GM18868 (cell line): ENCODE results near the gene DUSP3.
"Not testable (repeated sequence)": the region's sequence is repeated elsewhere in the genome, so short reads cannot be mapped to it uniquely, and the experiment has no call there.

Experiments used
- ATAC-seq: cut with Tn5 transposase; IDR thresholded peaks from one replicate; pipeline ENCODE4 v1.9.1; 2021; ENCODE audit warnings: mild to moderate bottlenecking, moderate library complexity; ENCODE audit not compliant: unreplicated experiment

Gene DUSP3

DNA sequence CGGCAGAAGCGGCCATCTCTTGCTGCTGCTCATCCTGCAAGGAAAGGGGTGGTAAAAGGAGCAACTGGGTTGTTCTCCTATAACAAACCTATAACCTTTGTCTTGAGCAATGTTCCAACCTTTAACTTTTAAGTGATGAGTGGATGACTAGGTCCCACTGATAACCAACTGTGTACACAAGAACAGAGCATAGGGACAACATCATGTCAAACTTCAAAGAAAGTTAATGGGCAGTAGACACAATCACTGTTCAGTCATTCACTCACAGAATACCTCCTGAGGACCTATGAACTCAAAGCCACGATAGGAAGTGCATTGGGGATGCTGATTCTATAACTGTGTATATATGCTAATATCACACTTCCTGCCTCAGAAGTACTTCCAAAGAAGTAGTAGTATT lies 23.1 kb upstream of the DUSP3 start:
- no peak for ATAC-seq

DNA sequence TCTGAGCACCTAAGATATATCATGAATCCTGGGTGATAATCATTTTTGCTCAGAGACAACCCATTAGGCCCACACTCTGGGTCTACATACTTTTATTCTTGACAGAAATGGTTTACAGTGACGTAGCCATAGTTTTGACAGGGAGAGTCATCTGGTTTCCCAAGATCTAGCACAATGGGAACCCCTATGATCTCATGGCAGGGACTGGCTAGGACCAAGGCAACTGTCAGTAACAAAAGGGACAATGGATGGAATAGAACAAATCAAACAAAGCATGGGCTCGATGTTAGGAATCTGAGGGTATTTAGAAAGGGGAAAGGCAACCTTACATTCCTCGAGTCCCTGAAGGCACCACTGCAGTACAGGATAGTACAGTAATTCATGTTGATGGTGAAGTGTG lies 22.0 kb upstream of the DUSP3 start:
- no peak for ATAC-seq

DNA sequence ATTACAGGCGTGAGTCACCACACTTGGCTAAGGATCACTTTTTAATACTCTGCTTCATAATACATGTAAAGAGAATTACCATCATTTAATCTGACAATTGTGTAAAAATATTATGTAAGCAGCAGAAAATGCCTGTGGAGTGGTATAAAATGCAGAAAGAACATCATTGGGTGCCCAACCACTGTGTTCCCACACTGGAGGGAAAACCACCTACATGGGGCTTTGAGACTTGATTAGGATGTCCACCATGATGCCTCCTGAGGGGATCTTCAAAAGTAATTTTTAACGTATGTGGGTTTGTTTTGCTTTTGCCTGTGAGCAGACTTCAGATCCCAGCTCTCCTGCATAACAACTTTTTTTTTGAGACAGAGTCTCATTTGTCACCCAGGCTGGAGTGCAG lies 20.3 kb upstream of the DUSP3 start:
- no peak for ATAC-seq

DNA sequence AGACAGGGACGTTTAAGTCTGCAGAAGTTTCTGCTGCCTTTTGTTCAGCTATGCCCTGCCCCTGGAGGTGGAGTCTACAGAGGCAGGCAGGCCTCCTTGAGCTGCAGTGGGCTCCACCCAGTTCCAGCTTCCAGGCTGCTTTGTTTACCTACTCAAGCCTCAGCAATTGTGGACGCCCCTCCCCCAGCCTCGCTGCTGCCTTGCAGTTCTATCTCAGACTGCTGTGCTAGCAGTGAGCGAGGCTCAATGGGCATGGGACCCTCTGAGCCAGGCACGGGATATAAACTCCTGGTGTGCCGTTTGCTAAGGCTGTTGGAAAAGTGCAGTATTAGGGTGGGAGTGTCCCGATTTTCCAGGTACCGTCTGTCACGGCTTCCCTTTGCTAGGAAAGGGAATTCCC lies 19.2 kb upstream of the DUSP3 start:
- not testable (repeated sequence) for ATAC-seq

DNA sequence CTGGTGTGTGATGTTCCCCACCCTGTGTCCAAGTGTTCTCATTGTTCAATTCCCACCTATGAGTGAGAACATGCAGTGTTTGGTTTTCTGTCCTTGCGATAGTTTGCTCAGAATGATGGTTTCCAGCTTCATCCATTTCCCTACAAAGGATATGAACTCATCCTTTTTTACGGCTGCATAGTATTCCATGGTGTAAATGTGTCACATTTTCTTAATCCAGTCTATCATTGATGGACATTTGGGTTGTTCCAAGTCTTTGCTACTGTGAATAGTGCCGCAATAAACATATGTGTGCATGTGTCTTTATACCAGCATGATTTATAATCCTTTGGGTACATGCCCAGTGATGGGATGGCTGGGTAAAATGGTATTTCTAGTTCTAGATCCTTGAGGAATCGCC lies 13.9 kb upstream of the DUSP3 start:
- ATAC-seq: not testable (repeated sequence)

DNA sequence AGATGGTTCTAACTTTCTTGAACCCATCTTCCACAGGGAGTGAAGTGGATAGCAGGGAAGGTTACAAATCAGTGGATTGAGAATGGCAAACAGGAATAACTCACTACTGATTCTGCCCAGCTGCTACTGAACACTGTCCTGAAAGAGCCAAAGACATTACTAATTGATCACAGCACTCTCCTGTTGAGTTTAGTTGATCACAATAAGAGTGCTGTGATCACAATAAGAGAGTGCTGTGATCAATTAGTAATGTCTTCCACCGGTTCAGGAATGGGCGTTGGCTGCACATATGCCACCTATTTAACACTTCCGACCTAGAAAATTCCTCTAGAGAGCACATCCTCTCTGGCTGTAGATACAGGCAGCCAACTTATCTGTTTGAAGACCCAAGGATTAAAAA lies 12.8 kb upstream of the DUSP3 start:
- no peak for ATAC-seq

DNA sequence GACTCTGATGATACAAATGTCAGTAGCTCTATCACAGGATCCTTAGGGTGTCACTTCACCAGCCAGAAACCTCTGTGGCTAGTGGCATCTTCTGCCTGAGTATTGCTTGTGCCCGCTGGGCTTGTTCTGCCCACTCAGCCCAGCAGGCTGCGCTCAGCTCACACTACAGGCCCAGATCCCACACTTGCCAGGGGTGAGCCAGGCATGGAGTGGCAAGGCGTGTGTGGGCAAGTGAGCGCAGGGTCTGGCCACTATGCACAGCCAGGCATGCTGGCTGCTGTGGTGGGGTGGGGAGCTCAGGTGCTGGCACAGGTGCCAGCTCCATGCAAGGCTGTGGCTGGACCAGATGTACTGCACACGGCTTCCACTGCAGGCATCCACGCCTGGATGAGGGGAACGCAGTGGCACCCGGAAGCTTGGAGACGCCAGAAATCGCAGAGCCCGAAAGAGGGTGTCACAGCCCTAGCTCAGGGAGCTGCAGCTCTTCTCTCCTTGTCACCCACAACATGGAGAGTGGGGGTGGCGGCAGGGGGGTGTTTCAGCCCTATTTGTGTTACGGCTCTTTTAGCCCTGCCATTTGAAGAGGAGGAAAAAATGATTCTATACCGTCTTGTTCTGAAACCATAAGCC lies 11.6 kb upstream of the DUSP3 start:
- ATAC-seq: no peak

DNA sequence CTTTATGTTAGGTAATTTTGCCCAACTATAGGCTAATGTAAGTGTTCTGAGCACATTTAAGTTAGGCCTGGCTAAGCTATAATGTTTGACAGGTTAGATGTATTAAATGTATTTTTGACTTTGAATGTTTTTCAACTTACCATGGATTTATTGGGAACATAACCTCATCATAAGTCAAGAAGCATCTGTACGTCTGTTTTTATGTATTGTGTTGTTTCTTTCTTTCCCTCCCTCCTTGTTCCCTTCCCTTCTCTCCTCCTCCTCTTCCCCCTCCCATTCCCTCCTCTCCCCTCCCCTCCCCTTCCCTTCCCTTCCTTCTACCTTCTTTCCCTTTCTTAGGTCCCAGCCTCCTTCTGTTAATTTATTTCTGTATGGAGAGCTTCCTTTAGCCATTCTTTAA lies 10.7 kb upstream of the DUSP3 start:
- ATAC-seq: no peak

DNA sequence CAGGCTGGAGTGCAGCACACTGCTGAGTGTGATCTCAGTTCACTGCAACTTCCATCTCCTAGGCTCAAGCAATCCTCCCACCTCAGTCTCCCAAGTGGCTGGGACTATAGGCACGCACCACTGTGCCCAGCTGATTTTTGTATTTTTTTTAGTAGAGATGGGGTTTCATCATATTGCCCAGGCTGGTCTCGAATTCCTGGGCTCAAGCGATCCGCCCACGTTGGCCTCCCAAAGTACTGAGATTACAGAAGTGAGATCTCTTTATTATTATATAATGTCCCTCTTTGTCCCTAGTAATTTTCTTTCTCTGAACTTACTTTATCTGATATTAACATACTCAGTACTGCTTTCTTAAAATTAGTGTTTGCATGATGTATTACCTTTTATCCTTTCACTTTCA lies 9.8 kb upstream of the DUSP3 start:
- ATAC-seq: no peak

DNA sequence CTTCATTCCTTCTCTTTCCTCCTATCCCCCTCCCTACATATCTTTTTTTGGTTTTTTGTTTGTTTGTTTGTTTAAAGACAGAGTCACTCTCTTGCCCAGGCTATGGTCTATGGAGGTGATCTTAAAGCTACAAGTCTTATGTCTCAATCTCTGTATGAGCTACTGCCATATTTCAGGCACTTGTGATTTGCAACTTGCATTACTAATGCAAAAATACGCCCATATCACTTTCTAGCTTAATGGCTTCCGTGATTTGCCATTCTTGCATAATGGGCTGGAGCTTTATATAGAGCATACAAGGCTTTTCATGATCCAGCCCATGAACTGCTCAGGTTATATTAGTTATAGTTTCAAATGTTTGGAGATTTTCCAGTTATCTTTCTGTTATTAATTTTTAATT lies 9.0 kb upstream of the DUSP3 start:
- ATAC-seq: no peak

DNA sequence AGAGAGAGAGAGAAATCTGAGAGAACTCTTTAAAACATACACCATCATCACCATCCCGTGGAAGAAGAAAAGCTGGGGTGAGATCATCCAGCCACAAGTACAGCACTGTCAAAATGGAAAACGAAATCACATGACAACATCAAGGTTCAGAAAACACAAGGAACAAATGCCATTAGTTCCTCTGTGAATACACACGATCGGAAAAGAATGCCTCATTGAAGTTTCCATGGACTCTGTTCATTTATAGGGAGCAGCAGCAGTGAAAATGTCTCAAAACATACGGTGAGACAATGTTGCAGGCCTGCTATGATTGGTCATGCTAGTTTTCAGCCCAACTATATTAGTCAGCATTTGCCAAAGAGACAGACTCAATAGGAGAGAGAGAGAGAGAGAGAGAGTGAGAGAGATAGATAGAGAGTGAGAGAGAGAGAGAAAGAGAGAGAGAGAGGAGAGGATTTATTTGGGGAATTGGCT lies 5.9 kb upstream of the DUSP3 start:
- no peak for ATAC-seq

DNA sequence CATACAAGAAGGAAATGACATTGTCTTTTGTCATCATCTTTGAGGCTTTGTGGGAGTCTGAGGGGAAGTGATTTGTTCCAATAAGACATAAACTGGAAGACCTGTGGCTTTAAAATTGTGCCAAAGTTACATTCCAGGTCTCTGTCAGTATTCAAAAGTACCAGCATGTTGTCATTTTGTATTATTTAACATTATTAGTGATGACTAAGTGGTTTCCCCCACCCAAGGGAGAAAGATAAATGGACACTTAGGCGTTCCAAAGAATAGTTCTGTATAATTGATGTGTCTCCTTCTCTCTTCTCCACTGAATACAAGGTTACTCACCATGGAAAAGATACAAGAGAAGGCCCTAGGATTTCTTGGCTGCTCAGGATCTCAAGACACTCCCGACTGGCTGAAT lies 5.3 kb upstream of the DUSP3 start:
- ATAC-seq: no peak

DNA sequence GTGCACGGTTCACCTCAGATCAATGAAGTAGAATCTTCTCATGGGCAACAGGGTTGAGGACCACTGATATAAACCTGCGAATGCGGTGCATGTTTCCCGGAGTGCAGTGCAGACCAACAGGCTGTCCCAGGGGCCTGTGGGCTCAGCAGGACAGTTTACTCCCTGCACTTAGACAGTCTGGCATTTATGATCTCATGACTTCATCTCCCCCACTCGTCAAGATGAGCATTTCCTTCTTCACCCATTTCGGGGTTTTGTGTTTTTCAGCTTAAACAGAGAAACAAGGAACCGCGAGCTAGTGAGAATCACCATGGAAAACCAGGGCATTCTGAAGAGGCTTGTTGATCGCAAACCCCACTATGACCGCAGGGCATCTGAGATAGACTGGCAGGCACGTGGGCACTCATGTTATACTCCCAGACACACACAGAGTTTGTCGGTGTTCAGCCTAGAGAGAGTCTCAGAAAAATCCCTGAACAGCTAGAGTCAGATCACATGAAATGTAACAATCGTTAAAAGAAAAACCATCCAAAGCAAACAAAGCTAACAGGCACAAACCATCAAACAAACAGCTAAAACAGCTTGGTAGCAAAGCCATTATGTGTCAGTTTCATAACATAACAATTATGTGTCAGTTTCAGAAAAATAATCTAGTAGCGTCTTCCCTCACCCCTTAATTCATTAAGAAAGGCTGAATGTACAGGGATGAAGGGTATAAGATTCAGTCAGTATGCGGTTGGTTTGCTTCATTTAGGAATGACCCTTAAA lies 4.3 kb upstream of the DUSP3 start:
- ATAC-seq: no peak

DNA sequence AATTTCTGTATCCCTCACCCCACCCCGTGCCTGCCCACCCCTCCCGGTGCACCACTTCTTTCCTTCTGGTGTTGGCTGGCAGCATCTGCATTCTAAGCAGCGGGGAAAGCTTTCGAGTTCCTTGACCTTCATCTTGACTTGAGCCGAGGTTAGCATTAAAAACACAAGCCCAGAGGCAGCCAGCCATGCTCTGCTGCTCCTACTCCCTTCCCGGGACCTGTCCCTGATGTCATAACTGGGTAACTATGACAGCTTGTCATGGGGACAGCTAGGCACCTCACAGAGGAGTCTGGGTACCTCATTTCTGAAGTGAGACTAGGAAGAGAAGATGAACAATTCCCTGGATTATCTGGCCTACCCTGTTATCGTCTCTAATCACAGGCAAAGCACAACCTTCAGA lies 1.4 kb upstream of the DUSP3 start, which contains the start of gene CFAP97D1:
TSS of gene CFAP97D1 (plus strand) at position 301 of the 400 bp plus-strand sequence. CDS start at position 329, 28 bp downstream.
- no peak for ATAC-seq

DNA sequence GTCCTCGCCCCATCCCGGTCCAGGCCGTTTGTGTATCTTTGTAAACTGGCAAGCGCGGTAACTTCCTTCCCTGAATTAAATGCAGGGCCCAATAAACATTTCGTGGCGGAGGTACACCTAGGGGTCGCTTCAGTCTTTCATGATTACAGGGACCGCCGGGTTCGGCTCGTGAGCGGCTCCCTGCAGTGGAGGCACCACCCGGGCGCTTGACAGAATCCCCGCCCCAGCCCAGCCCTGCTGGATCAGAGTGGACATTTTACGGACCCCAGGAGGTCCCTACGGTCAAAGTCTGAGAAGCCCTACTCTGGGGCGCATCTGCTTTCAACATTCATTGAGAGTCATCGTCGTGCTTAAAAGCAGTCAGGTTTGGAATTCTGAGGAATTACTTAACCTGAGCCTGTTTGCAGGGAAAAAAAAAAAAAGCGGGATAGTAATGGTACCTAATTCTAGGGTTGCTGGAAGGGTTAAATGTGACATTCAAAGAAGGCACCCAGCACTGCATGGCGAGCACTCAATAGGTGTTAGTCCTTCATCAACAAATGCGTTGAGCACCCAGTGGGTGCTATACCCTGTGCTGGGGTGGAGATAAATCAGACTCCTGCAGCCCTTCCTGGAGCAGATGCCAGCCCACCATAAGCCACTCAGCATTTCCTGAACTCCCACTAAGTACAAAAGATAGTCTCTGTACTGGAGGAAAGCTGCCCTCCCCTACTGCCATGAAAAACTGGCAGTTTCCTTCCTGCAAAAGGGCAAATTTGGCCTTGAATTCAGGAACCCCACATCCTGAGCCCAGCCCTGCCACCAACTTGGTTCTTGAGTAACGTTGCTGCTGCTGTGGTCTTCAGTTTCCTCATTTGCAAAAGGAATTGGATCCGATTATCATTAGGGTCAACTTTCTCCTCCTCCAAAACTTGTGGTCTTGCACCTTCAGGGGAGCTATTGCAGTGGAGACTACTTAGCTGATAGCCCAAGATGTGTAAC lies 658 bp upstream of the DUSP3 start:
- ATAC-seq: no peak

DNA sequence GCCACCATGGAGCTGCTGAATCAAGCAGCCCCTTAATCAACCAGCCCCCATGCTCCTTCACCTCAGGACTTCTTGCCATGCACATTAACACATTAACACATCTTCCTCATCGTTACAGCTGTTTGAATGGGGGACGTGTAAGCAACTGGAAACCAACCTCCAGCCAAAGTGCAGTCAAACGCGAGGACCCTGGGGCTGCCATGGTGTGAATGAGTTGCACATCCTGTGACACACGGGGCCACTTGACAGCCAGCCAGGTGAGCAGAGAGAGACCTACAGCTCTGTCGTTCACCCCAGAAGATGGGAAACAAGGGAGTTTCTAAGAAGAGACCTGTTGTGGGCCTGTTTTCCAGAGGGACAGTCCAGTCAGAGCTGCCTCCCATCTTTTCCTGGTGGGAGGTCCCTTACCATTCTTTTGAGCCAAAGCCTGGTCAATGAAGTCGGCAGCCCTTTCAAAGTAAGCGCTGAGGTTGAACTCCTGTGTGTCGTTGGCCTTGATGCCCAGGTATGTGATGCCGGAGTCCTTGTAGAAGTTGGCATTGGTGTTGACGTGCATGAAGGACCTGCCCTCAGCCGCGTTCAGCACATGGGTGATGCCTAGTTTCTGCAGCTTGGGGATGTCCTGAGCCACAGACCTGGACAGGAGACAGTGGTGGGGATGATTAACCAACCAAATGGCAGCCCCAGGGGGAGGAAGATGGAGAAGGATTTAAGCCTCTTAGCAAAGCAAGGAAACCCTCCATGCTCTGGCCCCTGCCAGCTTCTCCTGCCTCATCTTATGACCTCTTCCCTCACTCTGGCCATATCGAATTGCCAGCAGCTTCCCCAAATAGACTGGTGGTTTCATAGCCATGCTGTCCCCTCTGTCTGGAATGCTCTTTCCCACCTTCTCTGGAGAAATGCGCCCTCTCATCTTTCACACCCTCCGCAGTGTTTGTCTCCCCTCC lies 4.2 kb downstream of the DUSP3 start:
- no peak for ATAC-seq

DNA sequence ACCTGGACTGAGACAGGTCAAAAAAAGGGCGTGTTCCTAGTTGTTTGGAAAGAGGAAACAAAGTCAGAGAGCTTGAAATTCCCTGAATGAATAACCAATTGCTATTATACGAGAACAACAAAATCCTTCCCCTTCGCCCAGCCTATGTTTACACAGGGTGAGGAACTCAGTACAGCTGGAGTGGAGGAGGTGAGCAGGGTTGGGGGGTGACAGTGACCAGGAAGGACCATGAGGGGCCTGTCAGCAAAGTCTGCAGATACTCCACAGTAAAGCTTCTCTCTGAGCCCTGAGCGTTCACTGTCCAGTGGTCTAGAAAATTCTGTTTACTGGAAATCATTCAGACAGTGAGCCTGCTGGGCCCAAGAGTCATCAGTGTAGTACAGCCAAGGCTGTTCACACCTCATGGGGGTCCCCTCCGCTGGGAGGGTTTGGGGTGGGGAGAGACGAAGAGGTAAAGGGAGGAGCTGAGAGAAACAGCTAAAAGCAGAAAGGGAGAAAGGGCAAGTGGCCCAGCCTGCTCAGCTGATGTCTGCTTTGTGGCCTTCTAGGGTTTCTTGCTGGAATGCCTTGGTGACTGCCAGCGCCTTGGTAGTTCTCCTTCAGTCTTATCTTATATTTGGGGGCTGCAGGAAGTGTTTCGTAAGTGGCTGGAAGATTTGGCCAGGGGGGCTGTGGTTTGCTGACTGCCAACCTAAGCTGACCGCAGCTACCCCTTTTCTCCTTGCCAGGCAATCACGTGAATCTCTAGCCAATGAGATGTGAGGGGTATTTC lies 5.7 kb downstream of the DUSP3 start:
- no peak for ATAC-seq

DNA sequence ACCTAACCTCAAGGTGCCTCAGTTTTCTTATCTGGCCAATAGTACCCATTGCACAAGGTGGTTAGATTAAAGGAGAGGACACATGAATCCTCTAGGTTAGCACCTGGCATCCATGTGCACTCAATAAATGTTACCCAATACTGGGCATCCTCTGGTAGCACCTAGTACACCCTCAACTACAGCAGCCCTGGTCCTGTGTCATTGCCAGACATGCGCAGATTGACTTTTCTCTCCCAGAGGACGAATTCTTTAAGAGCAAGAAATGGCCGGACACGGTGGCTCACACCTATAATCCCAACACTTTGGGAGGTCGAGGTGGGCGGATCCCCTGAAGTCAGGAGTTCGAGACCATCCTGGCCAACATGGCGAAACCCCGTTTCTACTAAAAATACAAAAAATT lies 7.3 kb downstream of the DUSP3 start:
- ATAC-seq: no peak

DNA sequence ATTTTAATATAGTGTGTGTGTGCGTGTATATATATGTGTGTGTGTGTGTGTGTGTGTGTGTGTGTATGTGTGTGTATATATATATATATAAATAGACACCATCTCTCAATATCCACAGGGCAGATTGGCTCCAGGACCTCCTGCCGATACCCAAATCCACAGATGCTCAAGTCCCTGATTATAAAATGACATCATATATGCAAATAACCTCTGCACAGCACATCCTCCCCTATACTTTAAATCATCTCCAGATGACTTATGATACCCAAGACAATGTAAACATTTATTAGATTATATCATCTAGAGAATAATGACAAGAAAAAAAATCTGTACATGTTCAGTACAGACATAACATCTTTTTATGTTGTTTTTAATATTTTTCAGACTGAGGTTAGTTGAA lies 7.8 kb downstream of the DUSP3 start:
- ATAC-seq: no peak

DNA sequence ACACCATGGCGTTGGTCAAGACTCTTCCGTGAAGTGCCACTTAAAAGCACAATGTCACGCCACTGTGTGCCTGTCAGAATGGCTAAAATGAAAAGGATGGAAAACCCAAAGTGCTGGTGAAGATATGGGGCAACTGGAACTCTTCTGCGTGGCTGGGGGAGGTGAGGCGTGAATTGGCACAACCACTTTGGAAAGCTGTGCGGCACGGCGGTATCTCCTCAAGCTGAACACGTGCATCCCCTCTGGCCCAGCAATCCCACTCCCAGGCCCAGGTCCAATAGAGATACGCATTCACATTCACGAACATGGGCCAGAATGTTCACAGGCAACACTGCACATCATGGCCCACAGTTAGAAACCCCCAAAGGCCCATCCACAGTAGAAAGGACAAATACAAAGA lies 8.9 kb downstream of the DUSP3 start:
- no peak for ATAC-seq
